Measurements from ENCODE around the gene OR4D6.

OR4D6 gene

DNA sequence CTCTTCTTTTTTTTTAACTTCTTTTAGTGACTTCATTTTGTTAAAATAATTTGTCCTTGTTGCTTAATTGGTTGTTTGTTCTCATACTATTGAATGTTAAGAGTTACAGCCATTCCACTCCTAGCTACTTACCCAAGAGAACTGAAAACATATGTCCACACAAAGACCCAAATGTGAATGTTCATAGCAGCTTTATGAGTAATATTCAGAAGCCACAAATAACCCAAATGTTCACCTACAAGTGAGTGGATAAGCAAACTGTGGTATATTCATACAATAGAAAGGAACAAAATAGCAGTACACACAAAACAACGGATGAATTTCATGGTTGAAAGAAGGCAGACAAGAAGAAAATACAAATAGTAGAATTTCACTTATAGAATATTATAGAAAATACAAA, 45.2 kb downstream of the OR4D6 start:
- Histone ChIP-seq H3K9me3 (ENCODE audit: insufficient read depth, low read length) (no peaks in the 10 kb centered on the region), H3K4me3 (ENCODE audit: insufficient read length, low read depth) (no peak overlapping the region), H3K36me3 (ENCODE audit: insufficient read depth, insufficient read length, low read length) (no peaks in the 10 kb centered on the region), H3K4me1 (ENCODE audit: insufficient read depth, insufficient read length) (no peaks in the 10 kb centered on the region), H3K9ac (ENCODE audit: insufficient read length, low read depth) (no peak overlapping the region), H3K27me3 (ENCODE audit: insufficient read depth, insufficient read length) (no peaks in the 10 kb centered on the region)
- TF ChIP-seq YY1 (IDR thresholded peaks at IDR 0.05; ENCODE audit: insufficient read depth, insufficient read length) = no peak
- no peak for TF ChIP-seq ZNF274 (IDR thresholded peaks at IDR 0.05; ENCODE audit: low read depth, low read length)
- no peak for TF ChIP-seq SUZ12 (IDR thresholded peaks at IDR 0.05; ENCODE audit: extremely low read depth, insufficient read depth, insufficient read length)
- DNase-seq (ENCODE audit: low read depth, low spot score) = no peak

DNA sequence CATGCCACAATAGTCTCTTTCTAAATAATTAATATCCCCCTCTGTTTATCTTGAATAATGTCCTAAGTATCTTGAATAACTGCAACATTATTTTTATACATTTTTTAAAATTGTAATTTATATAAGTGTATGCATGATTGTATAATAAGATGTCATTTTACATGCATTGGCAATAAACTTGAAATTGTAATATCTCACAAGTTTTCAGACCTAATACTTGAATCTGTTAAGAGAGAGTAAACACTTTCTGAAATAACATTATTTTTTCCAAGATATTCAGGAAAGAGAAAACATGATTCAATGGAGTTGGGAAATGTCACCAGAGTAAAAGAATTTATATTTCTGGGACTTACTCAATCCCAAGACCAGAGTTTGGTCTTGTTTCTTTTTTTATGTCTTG, 46.5 kb downstream of the OR4D6 start, which contains the start of gene OR4D11:
Gene OR4D11 (plus strand): TSS at position 301 of the 400 bp plus-strand sequence. CDS start 0 bp downstream, at position 301.
- no peaks in the 10 kb centered on the region for H3K36me3 ChIP-seq (ENCODE audit: insufficient read depth, insufficient read length, low read length)
- no peaks in the 10 kb centered on the region for H3K4me1 ChIP-seq (ENCODE audit: insufficient read depth, insufficient read length)
- no peak within 1 kb of the TSS for H3K4me3 ChIP-seq (ENCODE audit: insufficient read length, low read depth)
- DNase-seq (ENCODE audit: low read depth, low spot score) = no peak
- no peaks in the 10 kb centered on the region for H3K9me3 ChIP-seq (ENCODE audit: insufficient read depth, low read length)
- no peak for TF ChIP-seq SUZ12 (IDR thresholded peaks at IDR 0.05; ENCODE audit: extremely low read depth, insufficient read depth, insufficient read length)
- no peak for TF ChIP-seq ZNF274 (IDR thresholded peaks at IDR 0.05; ENCODE audit: low read depth, low read length)
- TF ChIP-seq YY1 (IDR thresholded peaks at IDR 0.05; ENCODE audit: insufficient read depth, insufficient read length) = no peak
- no peak within 1 kb of the TSS for H3K9ac ChIP-seq (ENCODE audit: insufficient read length, low read depth)
- H3K27me3 ChIP-seq (ENCODE audit: insufficient read depth, insufficient read length) = no peaks in the 10 kb centered on the region
